Body of pancreas (tissue), 4 donors: Measurements from ENCODE around the gene MGAT3.

ENCODE experiments used
- CTCF ChIP-seq, 7 experiments: fragments of 450-650 bp in 4 of 7; fragments of 200-600 bp in 3 of 7; sonication (generic) in 3 of 7; IDR thresholded peaks; one replicate each; pipeline ENCODE4 v1.5.1; 2016 to 2019; ENCODE audit warnings: antibody characterized with exemption in 7 of 7
- POLR2A ChIP-seq, 3 donors: fragments of 450-650 bp; IDR thresholded peaks; one replicate each; pipeline ENCODE4 v1.6.1; 2016; ENCODE audit warnings: antibody characterized with exemption in 3 of 3, mild to moderate bottlenecking in 2 of 3

- no peak for TF ChIP-seq CTCF (IDR thresholded peaks at IDR 0.05)
- no peak for TF ChIP-seq POLR2A (IDR thresholded peaks at IDR 0.05)
These were observed 32.8 kb upstream of the MGAT3 start for GRCh38 chr22:39423976-39424375.
